Fibroblast of the conjunctiva (primary cell): ENCODE results near the gene CREBZF.

ENCODE experiments used
- DNase-seq: peaks from one replicate; pipeline ENCODE4 v3.0.0-alpha.2; 2010; ENCODE audit warnings: low read depth

Gene CREBZF

DNA sequence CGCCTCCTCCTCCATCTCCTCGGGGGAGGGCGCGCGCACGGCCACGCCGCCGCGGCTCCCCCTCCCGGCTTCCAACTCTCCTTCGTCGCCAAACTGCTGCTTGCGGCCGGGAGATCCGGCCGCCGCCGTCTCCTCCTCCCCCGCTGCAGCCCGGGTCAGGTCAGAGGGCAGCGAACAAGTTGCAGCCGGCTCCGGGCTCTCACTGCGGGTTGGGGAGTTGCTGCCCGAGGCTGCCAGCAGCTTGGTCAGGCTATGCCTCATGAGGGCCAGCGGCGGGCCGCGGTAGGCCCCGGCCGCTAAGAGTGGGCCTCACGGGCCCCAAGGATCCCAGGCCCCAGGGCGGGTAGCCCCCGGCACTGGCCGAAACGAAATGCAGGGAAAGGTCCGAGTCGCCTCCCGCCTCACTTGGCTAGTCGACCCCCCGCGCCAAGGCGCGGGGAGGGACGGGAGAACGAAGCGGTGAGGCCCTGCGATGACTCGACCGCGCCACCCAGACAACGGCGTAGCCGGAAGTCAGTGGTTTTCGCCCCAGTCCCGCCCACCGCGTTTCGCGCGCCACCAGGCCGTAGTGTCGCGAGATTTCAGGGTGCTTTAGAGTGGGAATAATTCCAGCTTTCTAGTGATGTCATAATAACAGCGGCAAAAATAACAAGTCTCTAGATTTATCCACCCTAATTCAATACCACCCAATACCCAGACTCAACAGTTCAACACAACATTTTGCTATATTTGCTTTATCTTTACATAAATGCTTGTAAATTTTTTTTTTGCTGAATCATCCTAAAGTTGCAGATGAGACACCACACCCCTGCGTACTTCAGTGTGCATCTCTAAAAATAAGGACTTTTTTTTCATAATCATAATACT, at the start of gene CREBZF:
TSS of gene CREBZF (minus strand) at position 515 of the 867 bp plus-strand sequence. CDS start at position 261, 254 bp downstream.
- DNase-seq = peak; percentile 91

- no peak for DNase-seq
Measured at GRCh38 chr11:85712953-85713352, 48.0 kb upstream of the CREBZF start.

DNA sequence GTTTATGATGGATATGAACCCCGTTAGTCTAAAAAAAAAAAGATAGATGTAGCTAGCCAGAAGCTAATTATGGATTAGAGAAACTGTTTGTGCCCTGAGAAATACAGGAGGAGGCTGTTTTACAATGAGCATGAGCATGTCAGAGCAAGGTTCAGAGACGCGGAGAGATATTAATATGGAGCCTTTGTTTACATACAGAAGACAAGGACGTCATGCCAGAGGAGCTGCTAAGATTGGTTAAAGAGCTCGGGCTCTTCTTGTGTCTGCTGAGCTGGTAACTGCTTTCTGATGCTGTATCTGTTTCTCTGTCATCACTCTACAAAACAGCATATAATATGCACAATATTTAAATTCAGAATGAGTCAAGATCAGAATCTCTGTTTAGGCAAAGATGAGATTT, 46.0 kb upstream of the CREBZF start:
- DNase-seq = no peak

DNA sequence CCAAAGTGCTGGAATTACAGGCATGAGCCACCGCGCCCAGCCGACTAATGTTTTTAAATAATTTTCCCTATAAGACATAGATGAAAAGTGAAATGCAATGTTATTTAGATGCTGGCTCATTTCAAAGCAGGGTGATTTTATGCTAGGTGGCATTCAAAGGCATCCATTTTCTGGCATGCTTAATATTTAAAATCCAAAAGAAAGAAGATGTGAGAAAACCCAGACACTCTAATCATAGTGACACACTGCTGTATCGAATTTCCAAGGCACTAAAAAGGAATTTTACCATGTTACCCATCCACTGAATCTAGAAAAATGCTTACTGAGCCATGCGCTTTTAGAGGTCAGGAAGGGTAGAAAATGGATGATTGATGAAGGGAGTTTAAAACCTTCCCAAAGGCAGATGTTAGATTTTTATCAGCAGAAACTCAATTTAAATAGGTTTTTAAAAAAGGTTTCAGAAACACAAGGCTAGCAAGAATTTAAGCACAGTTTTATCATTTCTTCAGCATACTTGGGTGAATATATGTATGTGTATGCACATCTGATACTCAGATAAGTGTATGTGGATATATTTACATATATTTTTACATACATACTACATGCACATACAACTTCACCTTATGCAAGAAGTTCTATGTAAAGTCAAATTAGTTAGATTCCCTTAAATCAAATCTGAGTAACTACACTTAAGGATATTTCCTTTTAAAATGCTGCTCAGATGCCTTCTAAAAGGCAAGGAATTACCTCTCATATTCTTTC, 45.2 kb upstream of the CREBZF start:
- no peak for DNase-seq

DNA sequence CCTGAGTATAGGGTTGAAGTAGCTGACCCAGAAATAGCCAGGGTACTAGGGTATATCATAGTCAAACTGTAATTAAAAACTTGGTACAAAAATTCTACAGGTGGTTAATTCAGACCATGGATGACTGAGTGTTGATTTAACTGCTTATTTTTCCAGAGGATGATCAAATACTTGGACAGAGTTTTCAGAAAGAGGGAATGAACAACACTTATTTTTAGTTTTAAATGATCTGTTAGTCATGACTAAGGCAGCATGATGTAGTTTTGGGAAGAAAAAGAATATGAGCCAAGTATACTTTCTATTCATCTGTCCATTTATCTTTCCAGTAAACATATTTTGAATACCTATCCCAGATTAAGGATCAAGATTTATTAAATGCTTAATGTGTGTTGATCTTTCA, 40.9 kb upstream of the CREBZF start:
- DNase-seq = no peak

- no peak for DNase-seq
Measured at GRCh38 chr11:85704967-85705366, 40.0 kb upstream of the CREBZF start.

DNA sequence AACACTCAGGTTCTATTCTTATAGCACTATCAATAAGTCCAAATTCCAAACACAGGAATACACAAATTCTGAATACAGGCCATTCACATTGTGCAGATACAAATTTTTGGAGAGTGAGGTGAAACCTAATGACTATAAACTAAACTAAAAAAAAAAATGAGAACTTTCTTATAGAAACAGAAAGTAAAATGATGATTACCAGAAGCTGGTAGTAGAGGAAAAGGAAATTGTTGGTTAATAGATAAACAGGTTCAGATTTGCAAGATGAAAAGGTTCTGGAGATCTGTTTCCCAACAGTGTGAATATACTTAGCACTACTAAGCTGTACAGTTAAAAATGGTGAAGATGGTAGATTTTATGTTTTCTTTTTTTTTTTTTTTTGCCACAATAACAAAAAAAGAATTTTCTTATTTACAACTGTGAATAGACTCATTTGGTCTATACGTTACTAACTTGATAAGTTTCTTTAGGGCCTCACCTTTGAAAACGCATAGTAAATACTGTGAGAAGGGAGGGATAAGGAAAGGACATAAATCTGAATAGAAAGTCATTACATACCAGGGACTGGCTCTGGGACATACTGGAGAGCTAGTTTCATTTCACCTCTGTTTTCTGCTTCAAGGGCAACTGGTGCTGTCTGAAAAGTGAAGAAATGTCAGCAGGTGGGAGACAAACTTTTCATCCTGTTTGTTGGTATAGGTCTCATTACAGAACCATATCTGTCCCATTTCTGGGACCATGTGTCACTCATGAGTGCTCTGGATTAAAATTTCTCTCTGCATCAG, 35.2 kb upstream of the CREBZF start:
- DNase-seq = no peak

GRCh38 chr11:85698195-85698594, 33.3 kb upstream of the CREBZF start:
- DNase-seq = no peak

DNA sequence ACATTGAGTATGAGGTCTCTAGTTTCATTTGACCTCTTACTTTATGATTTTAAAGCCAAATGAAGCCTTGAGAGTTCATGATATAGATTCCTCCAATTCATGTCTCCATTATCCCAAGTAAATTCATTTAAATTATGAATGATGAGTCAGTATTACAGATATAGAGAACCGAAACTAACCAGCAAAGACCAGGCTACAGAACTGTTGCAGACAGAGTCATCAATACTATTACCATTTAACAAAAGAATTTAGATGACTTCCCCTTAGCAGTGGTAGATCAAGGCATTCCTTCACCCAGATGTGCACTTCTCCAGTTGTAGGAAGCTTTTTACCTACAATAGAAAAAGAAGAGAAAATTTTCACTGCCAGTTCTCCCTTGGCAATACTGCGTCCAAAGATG, 32.8 kb upstream of the CREBZF start:
- no peak for DNase-seq

DNA sequence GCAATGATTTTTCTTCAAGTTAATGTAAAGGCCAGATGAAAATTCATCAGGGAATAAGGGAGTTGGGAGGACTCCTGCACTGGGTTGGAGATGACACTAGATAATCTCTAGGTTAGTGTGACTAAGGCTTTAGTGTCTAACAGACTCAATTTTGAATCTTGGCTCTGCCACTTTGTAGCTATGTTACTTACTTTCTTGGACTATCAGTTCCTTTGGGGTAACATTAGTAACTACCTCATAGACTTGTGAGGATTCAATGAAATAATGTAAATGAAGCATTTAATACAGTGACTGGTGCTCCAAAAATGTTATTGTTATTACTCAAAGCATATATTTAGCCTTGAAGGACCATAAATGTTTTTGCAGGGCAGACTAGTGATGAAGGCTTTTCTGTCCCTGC, 30.6 kb upstream of the CREBZF start:
- DNase-seq = no peak

DNA sequence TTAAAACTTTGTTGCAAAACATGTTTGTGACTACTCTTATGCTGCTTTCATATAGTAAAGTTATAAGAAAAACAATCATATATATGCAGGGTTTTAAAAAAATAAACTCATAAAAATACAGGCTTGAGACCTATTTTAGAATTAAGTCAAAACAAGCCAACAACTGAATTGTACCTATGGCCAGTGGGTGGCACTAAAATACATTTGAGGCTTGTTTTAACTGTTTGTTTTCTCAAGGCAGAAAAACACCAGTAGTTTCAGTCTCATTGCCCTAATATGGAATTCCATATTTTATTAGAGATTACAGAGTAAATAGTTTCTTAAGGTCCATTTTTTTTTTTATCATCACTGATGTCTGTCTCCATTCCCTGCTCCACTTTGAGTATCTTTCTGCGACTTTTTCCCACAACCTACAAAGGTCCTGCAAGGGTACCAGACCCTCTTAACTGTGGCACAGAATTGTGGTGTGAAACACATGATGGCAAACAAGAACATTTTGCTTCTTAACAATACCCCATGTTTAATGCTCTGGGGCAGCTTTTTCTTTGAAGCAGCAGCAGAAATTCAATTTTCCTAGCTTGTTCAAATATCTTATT, 29.6 kb upstream of the CREBZF start:
- no peak for DNase-seq

- DNase-seq = peak; percentile 72
Measured at GRCh38 chr11:85685820-85686459, 21.0 kb upstream of the CREBZF start, which contains the start of gene CCDC89. TSS of gene CCDC89 (minus strand) at chr11:85686195. CDS start at chr11:85686130, 65 bp downstream.

- DNase-seq = no peak
Measured at GRCh38 chr11:85685125-85685819, 20.3 kb upstream of the CREBZF start.

DNA sequence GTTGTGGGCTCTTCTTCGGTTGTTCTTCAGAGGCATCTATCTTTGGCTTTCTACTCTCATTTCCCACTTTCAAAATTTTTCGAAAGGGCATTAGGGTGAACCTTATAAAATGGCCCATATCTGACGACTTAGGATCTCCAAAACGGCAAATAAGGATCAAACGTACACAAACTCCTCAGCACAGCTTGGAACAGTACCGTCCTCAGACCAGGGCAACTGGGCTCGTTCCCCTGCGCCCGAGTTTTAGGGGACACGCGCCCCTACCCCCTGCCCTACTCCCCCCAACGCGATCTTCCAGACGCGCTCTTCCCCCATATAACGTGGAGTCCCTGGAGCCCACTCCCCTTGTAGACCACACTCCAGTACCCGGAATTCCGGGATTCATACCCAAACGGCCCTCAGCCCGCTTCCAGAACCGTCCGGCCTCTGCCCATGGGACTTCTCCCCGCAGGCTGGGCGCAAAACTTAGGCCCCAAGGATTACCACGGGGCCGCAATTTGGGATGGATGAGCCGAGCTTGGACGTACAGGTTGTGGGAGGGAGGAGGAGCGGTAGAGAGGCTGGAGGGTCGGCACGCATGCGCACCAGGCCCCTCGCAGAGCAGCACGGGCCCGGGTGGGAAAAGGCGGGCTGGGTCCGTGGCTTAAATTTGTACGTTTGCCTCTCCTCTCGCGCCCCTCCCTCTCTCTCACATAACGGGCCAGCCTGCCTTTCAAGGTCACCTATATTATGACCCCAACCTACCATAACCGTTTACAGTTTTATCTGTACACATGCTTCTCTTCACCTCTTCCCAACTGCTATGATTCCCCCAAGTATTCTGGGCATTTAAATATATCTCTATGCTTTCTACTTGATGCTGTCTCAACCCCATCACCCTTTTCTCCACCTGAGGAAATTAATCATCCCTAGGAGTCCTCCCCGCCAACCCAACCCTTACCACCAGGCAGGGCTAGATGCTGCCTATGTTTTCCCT, 17.7 kb upstream of the CREBZF start:
- DNase-seq = no peak

DNA sequence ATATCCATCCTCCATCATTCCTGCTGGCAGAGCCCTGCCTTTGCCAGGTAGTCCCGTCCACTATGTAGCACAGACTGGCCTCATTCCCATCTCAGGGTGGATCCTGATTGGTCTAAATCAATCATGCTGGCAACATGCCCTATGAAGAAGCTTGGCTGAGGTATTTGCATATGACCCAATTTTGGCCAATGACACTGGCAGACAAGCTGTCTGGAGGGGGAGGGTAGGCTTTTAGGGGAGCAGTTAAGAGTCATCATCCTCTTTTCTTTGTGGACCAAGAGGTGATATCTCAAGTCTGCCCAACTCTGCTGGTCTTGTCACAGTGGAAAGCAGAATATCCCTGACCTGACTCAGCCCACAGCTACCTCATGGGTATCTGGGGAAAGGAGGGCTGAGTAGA, 16.0 kb upstream of the CREBZF start:
- DNase-seq = no peak

DNA sequence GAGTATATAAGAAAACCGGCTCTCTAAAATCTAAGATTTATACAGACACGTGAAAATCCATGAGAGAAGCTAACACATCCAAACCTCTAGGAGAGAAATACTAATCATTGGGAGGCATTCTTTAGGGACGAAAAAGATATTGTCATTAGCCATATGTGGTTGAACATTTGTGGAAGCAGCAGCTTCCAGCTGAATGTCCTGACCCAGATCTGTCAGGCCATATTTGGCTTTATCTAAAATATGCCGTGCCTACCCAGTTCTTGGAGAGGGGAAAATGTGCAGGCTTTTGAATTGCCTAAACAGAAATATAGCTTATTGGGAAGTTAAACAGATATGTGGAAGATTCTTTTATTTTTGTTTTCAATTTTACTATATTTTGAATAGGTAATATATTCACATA, 14.6 kb upstream of the CREBZF start:
- no peak for DNase-seq

GRCh38 chr11:85673393-85673792, 8.5 kb upstream of the CREBZF start:
- DNase-seq = no peak

DNA sequence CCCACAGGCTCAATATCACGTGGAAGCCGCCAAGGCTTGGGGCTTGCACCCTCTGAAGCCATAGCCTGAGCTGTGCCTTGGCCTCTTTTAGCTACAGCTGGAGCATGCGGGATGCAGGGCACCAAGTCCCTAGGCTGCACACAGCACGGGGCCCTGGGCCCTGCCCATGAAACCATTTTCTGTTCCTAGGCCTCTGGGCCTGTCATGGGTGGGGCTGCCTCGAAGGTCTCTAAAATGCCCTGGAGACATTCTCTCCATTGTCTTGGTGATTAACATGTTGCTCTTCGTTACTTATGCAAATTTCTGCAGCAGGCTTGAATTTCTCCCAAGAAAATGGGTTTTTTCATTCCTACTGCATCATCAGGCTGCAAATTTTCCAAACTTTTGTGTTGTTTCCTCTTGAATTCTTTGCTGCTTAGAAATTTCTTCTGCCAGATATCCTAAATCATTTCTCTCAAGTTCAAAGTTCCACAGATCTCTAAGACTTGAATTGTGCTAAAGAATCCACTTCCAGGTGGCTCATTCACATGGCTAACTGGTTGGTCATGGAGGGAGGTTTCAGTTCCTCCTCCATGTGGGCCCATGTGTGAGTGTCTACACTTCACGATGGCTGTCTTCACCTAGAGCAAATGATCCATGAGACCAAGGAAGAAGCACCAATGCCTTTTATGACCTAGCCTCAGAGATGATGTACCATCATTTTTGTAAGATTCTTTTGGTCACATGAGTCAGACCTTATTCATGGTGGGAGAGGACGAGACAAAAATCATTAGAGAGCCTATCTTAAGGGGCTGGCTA, 7.4 kb upstream of the CREBZF start:
- no peak for DNase-seq
